ENCODE measurements around the gene CYTH2. TPM values are rescaled to one million over a fixed set of nuclear protein-coding genes. Genes with fewer than 3 reads are reported as not detected.

CYTH2 gene
- total and polyA plus RNA-seq, 2 of the 8 experiments (the other 6 are each of a cell fraction or from before 2014, with no cell fraction given) = 43.7 to 71.4 TPM

- Histone ChIP-seq H3K9ac (replicated peaks in 1 of 4; ENCODE audit: extremely low read depth in 1 of 4, low read depth in 3 of 4, low read length in 3 of 4) (no peak overlapping the region), H2AK5ac (ENCODE audit: low read depth, low read length) (no peak overlapping the region), H3K27me3 (replicated peaks in 1 of 4; ENCODE audit: control insufficient read depth in 3 of 4, extremely low read depth in 1 of 4, insufficient read depth in 3 of 4, low read length in 3 of 4) (no peaks in the 10 kb centered on the region), H3K79me1 (ENCODE audit: low read depth, low read length) (peaks cover 3% of the 10 kb centered on the region; the same call in 1 of the 2 replicates), H2AFZ (ENCODE audit: low read length) (no peak overlapping the region), H4K20me1 (replicated peaks in 1 of 2; ENCODE audit: control insufficient read depth in 1 of 2, insufficient read depth in 2 of 2, low read length in 2 of 2) (peaks cover 18 to 21% of the 10 kb centered on the region in 2 experiments), H3K4ac (replicated peaks; ENCODE audit: insufficient read length, low read depth, low read length) (no peak overlapping the region), H4K91ac (replicated peaks; ENCODE audit: insufficient read length, low read length) (no peak overlapping the region), H2BK15ac (ENCODE audit: low read length) (no peak overlapping the region), H3K56ac (replicated peaks; ENCODE audit: insufficient read length, low read depth, low read length) (no peak overlapping the region), H3K36me3 (ENCODE audit: control insufficient read depth in 2 of 4, insufficient read depth in 4 of 4, low read length in 3 of 4) (peaks cover 40 to 81% (median 70%) of the 10 kb centered on the region in 4 experiments), H3K4me1 (replicated peaks in 1 of 4; ENCODE audit: control insufficient read depth in 3 of 4, insufficient read depth in 4 of 4, low read length in 3 of 4) (0 out of 7 replicates have a peak, but pooled peaks cover 0 to 3% (median 0%) of the 10 kb centered on the region in 4 experiments), H2BK12ac (ENCODE audit: low read depth, low read length) (no peak overlapping the region), H3K79me2 (ENCODE audit: control insufficient read depth in 1 of 2, insufficient read depth in 2 of 2, low read length in 2 of 2) (peaks cover 0 to 4% of the 10 kb centered on the region in 2 experiments; a peak in 1 of 4 replicates), H3K18ac (ENCODE audit: extremely low read depth, low read length) (no peak overlapping the region), H2BK5ac (ENCODE audit: low read depth, low read length) (peak overlapping the region; percentile 52; the same call in 1 of the 2 replicates), H3K14ac (ENCODE audit: insufficient read length) (no peak overlapping the region), H3K27ac (ENCODE audit: low read depth, low read length) (no peak overlapping the region), H2BK20ac (ENCODE audit: low read length) (no peak overlapping the region), H3K4me2 (ENCODE audit: insufficient read depth in 1 of 2, low read depth in 2 of 2, low read length in 2 of 2) (no peak overlapping the region), H3K23ac (ENCODE audit: insufficient read length) (no peak overlapping the region), H2BK120ac (replicated peaks; ENCODE audit: low read depth, low read length) (no peak overlapping the region), H3K23me2 (ENCODE audit: low read depth, low read length) (0 out of 2 replicates have a peak, but pooled peaks cover 2% of the 10 kb centered on the region), H3K4me3 (ENCODE audit: extremely low read depth in 1 of 4, insufficient read depth in 2 of 4, low read depth in 3 of 4, low read length in 4 of 4) (no peak overlapping the region), H3K9me3 (ENCODE audit: insufficient read depth in 2 of 2, low read depth in 1 of 2, low read length in 1 of 2) (no peaks in the 10 kb centered on the region), H4K5ac (ENCODE audit: insufficient read length, low read depth, low read length) (no peak overlapping the region), H4K8ac (ENCODE audit: extremely low read depth, insufficient read depth, low read length) (no peak overlapping the region)
- WGBS, 2 experiments (ENCODE audit: extremely low coverage in 1 of 2, insufficient coverage in 1 of 2, insufficient read length in 1 of 2, insufficient replicate concordance in 2 of 2, low coverage in 1 of 2, low lambda C conversion rate in 2 of 2, missing lambda C conversion rate in 1 of 2) = 98% methylated on average over 17 of the region's 17 CpGs; no CpG with 5 or more reads in 1 of the 2 experiments
- FAIRE-seq = no peak
- TF ChIP-seq POLR2A (IDR thresholded peaks at IDR 0.05; ENCODE audit: control extremely low read depth in 1 of 2, low read depth in 2 of 2, low read length in 2 of 2) (peak in 1 of 2 experiments; percentile 32; a peak in 1 of 3 replicates), CTCF (IDR thresholded peaks at IDR 0.05; ENCODE audit: control extremely low read depth in 1 of 3, insufficient read depth in 1 of 3, low read depth in 1 of 3, low read length in 3 of 3) (no peak)
- ChIA-PET CTCF (ENCODE audit: partially characterized antibody) (interaction anchor here (0.7 to 1.7 kb wide), 3 partner anchors 13 to 29 kb away, joined by 3 to 11 read pairs (median 3); partner anchors contain the start of gene GRWD1), POLR2A (ENCODE audit: partially characterized antibody) (interaction anchor here (0.5 to 11.4 kb wide), 11 partner anchors 8 to 272 kb away, joined by 3 to 176 read pairs (median 4); no protein-coding TSS in a partner anchor)
- no peak for DNase-seq (ENCODE audit: low read depth in 1 of 2, low spot score in 2 of 2)
Observed at GRCh38 chr19:48475369-48476068, 6.3 kb downstream of the CYTH2 start.
